HG03175 (cell line): ENCODE measurements around the gene GAK.
"Not testable (repeated sequence)": the region's sequence is repeated elsewhere in the genome, so short reads cannot be mapped to it uniquely, and the experiment has no call there.

Source experiments
- ATAC-seq: cut with Tn5 transposase; IDR thresholded peaks from one replicate; pipeline ENCODE4 v1.9.1; 2021; ENCODE audit warnings: mild to moderate bottlenecking, moderate library complexity; ENCODE audit not compliant: unreplicated experiment

Gene GAK

GRCh38 chr4:929096-929765, 2.9 kb downstream of the GAK start:
- no peak for ATAC-seq

DNA sequence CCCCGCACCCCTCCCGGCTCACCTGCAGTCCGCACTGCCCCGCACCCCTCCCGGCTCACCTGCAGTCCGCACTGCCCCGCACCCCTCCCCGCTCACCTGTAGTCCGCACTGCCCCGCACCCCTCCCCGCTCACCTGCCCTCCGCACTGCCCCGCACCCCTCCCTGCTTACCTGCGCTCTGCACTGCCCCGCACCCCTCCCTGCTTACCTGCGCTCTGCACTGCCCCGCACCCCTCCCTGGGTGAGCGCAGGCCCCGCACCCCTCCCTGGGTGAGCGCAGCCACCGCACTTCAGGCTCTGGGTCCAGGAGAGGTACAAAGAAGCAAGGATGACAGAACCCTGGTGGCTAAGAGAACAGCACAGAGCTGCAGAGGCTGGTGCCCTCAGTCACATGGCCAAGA, 4.5 kb downstream of the GAK start:
- ATAC-seq, result not testable (repeated sequence)

DNA sequence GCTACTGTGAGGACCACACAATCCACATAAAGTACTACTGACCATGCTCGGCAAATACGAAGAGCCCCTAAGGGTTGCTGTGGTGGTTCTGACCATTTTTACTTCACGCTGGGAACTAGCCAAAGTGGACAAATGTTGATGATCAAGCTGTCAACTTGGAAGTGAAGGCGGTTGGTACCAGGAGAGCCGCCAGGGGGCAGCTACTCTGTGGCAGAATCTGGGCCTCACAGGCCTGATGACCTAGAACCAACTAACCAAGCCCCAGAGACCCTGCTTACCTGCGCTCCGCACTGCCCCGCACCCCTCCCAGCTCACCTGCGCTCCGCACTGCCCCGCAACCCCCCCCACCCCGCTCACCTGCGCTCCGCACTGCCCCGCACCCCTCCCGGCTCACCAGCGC, 5.6 kb downstream of the GAK start:
- no peak for ATAC-seq

- no peak for ATAC-seq
Measured at GRCh38 chr4:925771-926500, 6.2 kb downstream of the GAK start.

DNA sequence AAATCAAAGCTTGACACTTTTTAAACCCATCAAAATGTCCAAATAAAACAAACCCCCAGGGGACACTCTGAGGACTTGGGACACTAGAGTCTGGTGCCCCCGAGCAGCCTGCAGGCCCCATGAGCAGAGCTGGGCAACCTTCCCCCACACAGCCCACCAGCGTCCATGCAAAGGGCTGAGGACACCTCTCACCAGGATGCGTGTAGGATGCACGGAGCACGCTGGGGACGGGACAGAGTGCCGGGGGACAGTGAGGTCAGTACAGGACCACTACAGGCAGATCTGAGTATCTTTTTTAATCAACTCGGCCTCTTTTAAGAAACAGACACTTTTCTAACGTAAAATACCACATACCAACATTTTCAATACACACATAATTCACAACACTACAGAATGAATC, 6.9 kb downstream of the GAK start:
- ATAC-seq, result no peak

- ATAC-seq, result no peak
Measured at GRCh38 chr4:924107-925096, 7.7 kb downstream of the GAK start.

DNA sequence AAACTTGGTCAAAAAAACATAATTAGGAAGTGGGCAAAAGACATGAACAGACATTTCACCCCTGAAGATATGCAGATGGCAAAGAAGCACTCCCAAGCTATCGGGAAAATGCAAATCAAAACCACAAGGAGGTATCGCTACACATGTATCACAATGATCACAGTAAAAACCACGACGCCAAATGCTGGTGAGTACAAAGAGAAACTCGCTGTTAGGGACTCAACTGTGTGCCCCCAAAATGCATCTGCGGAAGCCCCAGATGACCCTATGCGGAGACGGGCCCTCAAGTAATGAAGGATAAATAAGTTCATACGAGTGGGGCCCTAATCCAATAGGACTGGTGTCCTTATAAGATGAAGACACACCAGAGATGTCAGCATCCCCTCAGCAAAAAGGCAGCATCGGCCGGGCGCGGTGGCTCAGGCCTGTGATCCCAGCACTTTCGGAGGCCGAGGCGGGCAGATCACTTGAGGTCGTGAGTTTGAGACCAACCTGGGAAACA, 10.2 kb downstream of the GAK start:
- no peak for ATAC-seq

DNA sequence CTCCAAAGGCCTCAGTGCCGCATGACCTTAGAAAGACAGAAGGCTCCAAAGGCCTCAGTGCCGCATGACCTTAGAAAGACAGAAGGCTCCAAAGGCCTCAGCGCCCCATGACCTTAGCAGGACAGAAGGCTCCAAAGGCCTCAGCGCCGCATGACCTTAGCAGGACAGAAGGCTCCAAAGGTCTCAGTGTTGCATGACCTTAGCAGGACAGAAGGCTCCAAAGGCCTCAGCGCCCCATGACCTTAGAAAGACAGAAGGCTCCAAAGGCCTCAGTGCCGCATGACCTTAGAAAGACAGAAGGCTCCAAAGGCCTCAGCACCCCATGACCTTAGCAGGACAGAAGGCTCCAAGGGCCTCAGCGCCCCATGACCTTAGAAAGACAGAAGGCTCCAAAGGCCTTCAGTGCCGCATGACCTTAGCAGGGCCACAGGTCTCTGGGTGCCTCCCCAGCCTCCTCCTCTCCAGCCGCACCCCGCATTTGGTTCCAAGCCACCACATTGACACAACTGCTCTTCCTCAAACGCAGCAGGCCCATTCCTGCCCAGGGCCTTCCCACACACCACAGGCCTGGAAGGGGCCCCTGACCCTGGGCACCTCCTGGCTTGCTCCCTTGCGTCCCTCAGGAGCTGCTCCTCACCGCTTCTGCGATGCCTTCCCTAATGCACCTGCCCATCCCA, 13.0 kb downstream of the GAK start:
- not testable (repeated sequence) for ATAC-seq

- not testable (repeated sequence) for ATAC-seq
Measured at GRCh38 chr4:918591-918990, 13.5 kb downstream of the GAK start.

DNA sequence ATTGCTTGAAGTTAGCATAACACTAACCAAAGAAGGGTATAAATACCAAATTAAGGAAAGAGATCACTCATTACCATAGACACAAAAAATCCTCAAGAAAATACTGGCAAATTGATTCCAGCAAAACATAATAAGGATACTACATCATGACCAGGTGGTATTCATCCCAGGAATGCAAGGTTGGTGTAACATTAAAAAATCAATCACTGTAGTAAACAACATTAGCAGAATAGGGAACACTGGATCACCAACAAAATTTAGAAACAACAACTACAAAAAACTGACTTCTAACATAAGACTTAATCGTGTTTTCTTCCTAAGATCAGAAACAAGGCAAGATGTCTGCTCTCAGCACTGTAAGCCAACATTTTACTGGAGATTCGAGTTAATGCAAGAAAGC, 14.1 kb downstream of the GAK start:
- ATAC-seq, result no peak

GRCh38 chr4:917466-917865, 14.7 kb downstream of the GAK start:
- ATAC-seq, result no peak

- no peak for ATAC-seq
Measured at GRCh38 chr4:915595-915994, 16.5 kb downstream of the GAK start.

DNA sequence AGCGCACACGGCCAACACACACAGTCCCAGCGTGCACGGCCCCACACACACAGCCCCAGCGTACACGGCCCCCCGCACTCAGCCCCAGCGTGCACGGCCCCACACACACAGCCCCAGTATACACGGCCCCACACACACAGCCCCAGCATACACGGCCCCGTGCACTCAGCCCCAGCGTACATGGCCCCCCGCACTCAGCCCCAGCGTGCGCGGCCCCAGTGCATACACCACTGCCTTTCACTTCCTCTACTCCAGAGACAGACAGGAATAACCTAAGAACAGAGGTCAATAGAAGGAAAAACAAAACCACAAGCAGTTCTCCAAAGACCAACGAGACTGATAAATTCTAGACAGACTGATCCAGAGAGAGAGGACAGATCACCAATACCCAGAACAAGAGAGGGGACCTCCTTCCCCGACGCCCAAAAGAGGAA, 17.1 kb downstream of the GAK start:
- ATAC-seq, result no peak

DNA sequence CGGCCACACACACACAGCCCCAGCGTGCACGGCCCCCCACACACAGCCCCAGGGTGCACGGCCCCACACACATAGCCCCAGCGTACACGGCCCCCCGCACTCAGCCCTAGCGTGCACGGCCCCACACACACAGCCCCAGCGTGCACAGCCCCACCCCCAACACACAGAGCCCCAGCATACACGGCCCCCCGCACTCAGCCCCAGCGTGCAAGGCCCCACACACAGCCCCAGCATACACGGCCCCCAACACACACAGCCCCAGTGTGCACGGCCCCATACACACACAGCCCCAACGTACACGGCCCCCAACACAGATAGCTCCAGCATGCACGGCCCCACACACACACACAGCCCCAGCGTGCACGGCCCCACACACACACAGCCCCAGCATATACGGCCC, 17.6 kb downstream of the GAK start:
- ATAC-seq, result no peak

DNA sequence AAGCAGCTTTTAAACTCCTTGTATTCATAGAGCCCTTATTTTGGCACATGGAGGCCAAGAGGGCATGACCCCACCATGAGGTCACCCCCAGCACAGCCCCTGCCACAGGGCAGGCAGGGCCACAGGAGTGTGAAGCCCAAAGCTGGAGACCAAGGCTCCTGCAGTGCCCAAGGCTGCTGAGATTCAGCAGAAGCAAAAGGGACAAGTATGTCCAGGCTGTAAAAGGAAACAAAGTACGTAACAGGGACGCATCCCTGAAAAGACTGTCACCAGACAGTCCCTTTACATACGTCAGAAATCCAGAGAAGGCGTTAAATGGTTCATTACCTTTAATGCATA, 18.9 kb downstream of the GAK start:
- no peak for ATAC-seq

DNA sequence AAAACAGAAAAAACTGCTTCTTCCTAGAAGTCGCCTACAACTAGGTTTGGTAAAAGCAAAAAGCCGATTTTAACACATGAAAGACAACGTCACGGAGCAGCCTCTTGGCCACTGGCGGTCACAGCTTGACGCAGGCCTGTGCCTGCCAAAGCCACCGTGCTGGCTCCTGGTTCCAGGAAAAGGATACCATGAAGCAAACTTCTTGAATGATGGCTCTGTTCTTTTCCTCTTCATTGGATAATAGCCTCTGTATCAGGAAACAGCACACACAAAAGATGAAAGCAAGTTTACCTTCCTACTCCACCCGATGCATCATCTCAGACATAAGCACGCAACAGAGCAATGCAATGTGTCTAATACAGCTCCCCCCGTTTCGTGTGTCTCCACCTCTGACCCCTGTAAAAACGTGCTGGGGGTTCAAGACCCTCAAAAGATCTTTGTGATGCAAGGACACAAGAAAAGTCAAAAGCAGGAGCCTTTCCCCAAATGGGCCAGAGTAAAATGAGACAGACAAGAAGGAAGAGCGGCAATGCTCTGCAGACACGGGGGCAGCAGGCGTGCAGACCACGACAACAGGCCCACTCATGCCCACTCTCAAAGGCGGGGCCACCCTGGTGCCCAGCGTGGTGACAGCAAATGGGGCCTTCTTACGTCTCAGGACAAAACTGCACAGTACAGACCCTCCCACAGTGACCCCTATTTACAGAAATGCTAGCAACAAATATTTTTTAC, 19.4 kb downstream of the GAK start:
- no peak for ATAC-seq

DNA sequence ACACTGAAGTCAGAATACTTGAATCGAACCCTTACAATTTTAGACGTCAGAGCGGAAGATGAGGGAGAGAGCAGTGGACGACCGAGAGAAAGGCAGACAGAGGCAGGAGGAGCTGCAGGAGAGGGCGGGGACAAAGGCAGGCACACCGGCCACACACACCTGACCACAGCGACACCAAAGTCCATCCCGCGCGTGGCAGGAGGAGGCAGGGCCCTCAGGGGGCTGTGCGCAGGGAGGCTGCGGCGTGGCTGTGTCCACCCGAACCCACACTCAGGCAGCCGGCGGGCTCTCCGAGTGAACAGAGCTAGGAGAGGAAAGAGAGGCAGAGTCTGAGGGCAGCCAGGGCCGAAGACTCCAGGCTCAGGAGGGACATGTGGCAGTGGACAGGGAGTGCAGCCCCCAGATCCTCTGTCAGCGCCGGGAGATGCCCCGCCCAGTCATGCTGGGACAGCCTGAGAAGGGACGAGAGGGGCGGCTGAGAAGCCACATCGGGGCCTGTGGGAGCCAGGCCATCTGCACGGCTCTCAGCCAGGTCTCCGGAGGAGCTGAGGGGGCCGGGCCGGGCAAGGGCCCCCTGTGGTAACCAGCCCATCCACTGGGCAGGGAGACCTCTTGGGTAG, 20.1 kb downstream of the GAK start:
- no peak for ATAC-seq

DNA sequence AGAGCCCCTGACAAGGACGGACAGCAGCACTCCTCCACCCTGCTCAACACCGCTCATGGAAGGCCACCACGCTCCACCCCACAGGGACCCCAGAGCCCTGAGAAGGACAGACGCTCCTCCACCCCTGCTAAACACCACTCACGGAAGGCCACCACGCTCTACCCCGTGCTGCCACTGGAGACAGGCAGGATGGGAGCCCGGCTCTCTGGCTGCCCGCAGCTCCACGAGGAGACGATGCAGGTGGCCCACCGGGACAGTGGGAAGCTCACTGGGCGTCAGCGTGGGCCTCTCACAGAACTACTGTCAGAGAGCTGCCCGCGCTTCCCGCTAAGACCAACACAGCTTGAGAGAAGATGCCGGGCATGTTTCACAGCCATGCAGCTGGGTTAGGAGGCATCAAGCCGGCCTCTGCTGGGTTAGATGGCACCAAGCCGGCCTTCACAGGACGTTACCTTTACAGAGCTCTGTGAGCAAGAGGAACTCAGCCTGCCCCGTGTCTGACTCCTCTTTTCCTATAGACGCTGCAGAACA, 20.8 kb downstream of the GAK start:
- ATAC-seq, result no peak

DNA sequence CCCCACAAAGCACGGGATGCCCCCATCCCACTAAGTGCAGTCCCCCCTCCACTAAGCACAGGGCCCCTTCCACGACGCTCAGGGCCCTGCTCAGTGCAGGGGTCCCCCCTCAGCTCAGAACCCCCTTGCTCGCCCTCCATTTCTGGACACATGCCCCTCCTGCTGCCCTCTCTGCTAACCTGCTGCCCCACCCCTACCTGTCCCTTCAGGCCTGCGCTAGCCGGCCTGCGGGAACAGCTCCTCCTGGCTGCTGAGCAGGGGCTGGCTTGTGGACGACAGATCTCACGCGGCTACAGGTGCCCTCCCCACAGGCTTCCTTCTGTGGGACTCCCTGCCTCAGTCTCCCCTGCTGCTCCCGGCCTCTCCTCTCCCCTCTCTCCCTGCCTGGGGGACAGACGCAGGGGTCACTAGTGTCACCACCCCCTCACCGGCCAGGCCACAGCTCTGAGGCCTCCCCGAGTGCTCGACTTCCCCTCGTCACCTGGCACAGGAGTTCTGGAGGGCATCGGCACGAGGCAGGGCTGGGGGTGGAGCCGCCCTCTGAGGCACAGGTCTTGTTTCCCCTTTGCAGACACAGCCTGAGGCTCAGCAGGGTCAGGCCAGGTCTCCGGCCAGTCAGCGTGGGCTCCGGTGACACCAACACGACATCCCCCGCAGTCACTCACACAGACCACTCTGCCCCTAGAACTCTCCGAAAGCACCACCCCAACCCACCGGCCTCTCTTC, 21.6 kb downstream of the GAK start:
- no peak for ATAC-seq
